Liver (tissue), 9 donors: ENCODE data around the gene ALDH1L1. TPM values are rescaled to one million over a fixed set of nuclear protein-coding genes. Genes with fewer than 3 reads are reported as not detected.

ENCODE experiments used
- DNase-seq: peaks from one replicate; pipeline ENCODE4 v3.0.0-alpha.2; 2017; ENCODE audit warnings: low spot score
- H3K27ac ChIP-seq, 2 donors: one replicate each; pipeline ENCODE4 v1.7.0; 2013; ENCODE audit warnings: inconsistent platforms in 2 of 2, low read length in 2 of 2, control low read depth in 1 of 2, low read depth in 1 of 2, mild to moderate bottlenecking in 1 of 2
- H3K27me3 ChIP-seq, 4 donors: one replicate each; pipeline versions ENCODE4 v1.6.1 to v1.7.0; 2013; ENCODE audit warnings: low read length in 3 of 4, inconsistent platforms in 1 of 4, mild to moderate bottlenecking in 1 of 4, moderate library complexity in 1 of 4; ENCODE audit not compliant: control insufficient read depth in 4 of 4, insufficient read depth in 4 of 4
- H3K36me3 ChIP-seq, 4 donors: one replicate each; pipeline versions ENCODE4 v1.6.1 to v1.7.0; 2013; ENCODE audit warnings: low read length in 3 of 4, mild to moderate bottlenecking in 3 of 4, low read depth in 1 of 4, moderate library complexity in 1 of 4; ENCODE audit not compliant: control insufficient read depth in 4 of 4, insufficient read depth in 3 of 4
- H3K4me1 ChIP-seq, 4 donors: one replicate each; pipeline versions ENCODE4 v1.6.1 to v1.7.0; 2013; ENCODE audit warnings: low read length in 3 of 4, mild to moderate bottlenecking in 3 of 4, moderate library complexity in 1 of 4; ENCODE audit not compliant: control insufficient read depth in 4 of 4, insufficient read depth in 4 of 4
- H3K4me3 ChIP-seq, 3 donors: one replicate each; pipeline versions ENCODE4 v1.6.1 to v1.7.0; 2013; ENCODE audit warnings: low read length in 3 of 3, control low read depth in 1 of 3, low read depth in 1 of 3, mild to moderate bottlenecking in 1 of 3
- H3K9ac ChIP-seq, 2 donors: one replicate each; pipeline ENCODE4 v1.7.0; 2013; ENCODE audit warnings: low read length in 2 of 2, mild to moderate bottlenecking in 2 of 2, moderate library complexity in 2 of 2, control low read depth in 1 of 2, low read depth in 1 of 2
- H3K9me3 ChIP-seq, 4 donors: one replicate each; pipeline versions ENCODE4 v1.6.1 to v1.7.0; 2013; ENCODE audit warnings: low read length in 3 of 4; ENCODE audit not compliant: control insufficient read depth in 4 of 4
- ATF3 ChIP-seq: IDR thresholded peaks from 2 replicates; pipeline ENCODE4 v1.6.1; 2016; ENCODE audit warnings: antibody characterized with exemption
- EGR1 ChIP-seq, 2 donors: IDR thresholded peaks; 2 replicates each; pipeline ENCODE4 v1.6.1; 2016 to 2018; ENCODE audit warnings: antibody characterized with exemption in 2 of 2, low read depth in 2 of 2
- FOXA1 ChIP-seq: IDR thresholded peaks from 2 replicates; pipeline ENCODE4 v1.6.1; 2016; ENCODE audit warnings: antibody characterized with exemption
- FOXA2 ChIP-seq: IDR thresholded peaks from 2 replicates; pipeline ENCODE4 v1.6.1; 2016; ENCODE audit warnings: antibody characterized with exemption
- GABPA ChIP-seq, 2 donors: IDR thresholded peaks in 1 of 2; conservative IDR thresholded peaks in 1 of 2; 2 replicates each; pipeline ENCODE4 v1.6.1; 2016; ENCODE audit warnings: antibody characterized with exemption in 2 of 2, mild to moderate bottlenecking in 1 of 2, moderate library complexity in 1 of 2
- HNF4A ChIP-seq, 2 donors: conservative IDR thresholded peaks; 2 replicates each; pipeline ENCODE4 v1.6.1; 2016; ENCODE audit warnings: antibody characterized with exemption in 2 of 2, mild to moderate bottlenecking in 2 of 2
- HNF4G ChIP-seq: IDR thresholded peaks from 2 replicates; pipeline ENCODE4 v1.6.1; 2016; ENCODE audit warnings: antibody characterized with exemption
- JUND ChIP-seq, 2 donors: IDR thresholded peaks; 2 replicates each; pipeline ENCODE4 v1.6.1; 2016; ENCODE audit warnings: antibody characterized with exemption in 2 of 2
- NR2F2 ChIP-seq: IDR thresholded peaks from 2 replicates; pipeline ENCODE4 v1.6.1; 2016; ENCODE audit warnings: antibody characterized with exemption
- RAD21 ChIP-seq, 2 donors: IDR thresholded peaks; 2 replicates each; pipeline ENCODE4 v1.6.1; 2016; ENCODE audit warnings: antibody characterized with exemption in 2 of 2, mild to moderate bottlenecking in 2 of 2
- RXRA ChIP-seq, 2 donors: IDR thresholded peaks; 2 replicates each; pipeline ENCODE4 v1.6.1; 2017 to 2018; ENCODE audit warnings: antibody characterized with exemption in 2 of 2, mild to moderate bottlenecking in 1 of 2
- SP1 ChIP-seq: IDR thresholded peaks from 2 replicates; pipeline ENCODE4 v1.6.1; 2018; ENCODE audit warnings: antibody characterized with exemption, mild to moderate bottlenecking
- TAF1 ChIP-seq: conservative IDR thresholded peaks from 2 replicates; pipeline ENCODE4 v1.6.1; 2016; ENCODE audit warnings: antibody characterized with exemption, mild to moderate bottlenecking
- YY1 ChIP-seq: IDR thresholded peaks from 2 replicates; pipeline ENCODE4 v1.6.1; 2016; ENCODE audit warnings: antibody characterized with exemption, mild to moderate bottlenecking
- WGBS: extraction: QIAGEN DNeasy Blood & Tissue Kit; methylation state at CpG from one replicate; pipeline ENCODE4 v1.1.7; 2013; 5-methylcytosine and 5-hydroxymethylcytosine counted together
- polyA plus RNA-seq, 2 donors: library from polyadenylated mRNA; stranded (reverse) in 1 of 2; unstranded in 1 of 2; fragments of 200-250 nt in 1 of 2; fragments of >200 nt in 1 of 2; fragmentation: Nextera tagmentation in 1 of 2; extraction: Ambion mirVana in 1 of 2; gene quantifications; one replicate each; pipeline versions ENCODE4 v1.2.1 to v1.2.3, GENCODE V29; 2013 to 2015
- total RNA-seq, 2 donors: library from RNA; depleted of rRNA; stranded (reverse); fragments of >200 nt; gene quantifications; one replicate each; pipeline ENCODE4 v1.2.3, GENCODE V29; 2014
- TF ChIP-seq, protein P1 (sequence below): IDR thresholded peaks from 2 replicates; pipeline ENCODE4 v1.6.1; 2016; ENCODE audit warnings: antibody characterized with exemption
- TF ChIP-seq, protein P2 (sequence below): fragments of 150-350 bp; IDR thresholded peaks from 2 replicates; pipeline ENCODE4 v1.5.1; 2017; ENCODE audit warnings: improper control_type of control experiment, low read depth, low read length; ENCODE audit not compliant: missing input control
- TF ChIP-seq, protein P3 (sequence below): IDR thresholded peaks from 2 replicates; pipeline ENCODE4 v1.6.1; 2016; ENCODE audit warnings: antibody characterized with exemption, mild to moderate bottlenecking
- TF ChIP-seq, protein P4 (sequence below): IDR thresholded peaks from 2 replicates; pipeline ENCODE4 v1.6.1; 2016; ENCODE audit warnings: antibody characterized with exemption
- donor health status: healthy.
- donor health status: healthy.
- donor health status: healthy.
- donor health status: healthy.
- donor health status: healthy.

Gene ALDH1L1
- total and polyA plus RNA-seq, 4 donors, result 46.7 to 234 (median 147) TPM

- Histone ChIP-seq H3K9me3 (no peaks in the 10 kb centered on the region), H3K27me3 (no peaks in the 10 kb centered on the region), H3K27ac (no peak overlapping the region), H3K4me3 (no peak overlapping the region), H3K4me1 (peaks cover 0 to 12% (median 4%) of the 10 kb centered on the region in 4 donors), H3K36me3 (no peaks in the 10 kb centered on the region), H3K9ac (no peak overlapping the region)
- no peak for DNase-seq
- WGBS, result 99% methylated on average over 7 of the region's 7 CpGs
- TF ChIP-seq YY1 (no peak), NR2F2 (no peak), SP1 (no peak), FOXA1 (no peak), RAD21 (IDR thresholded peaks at IDR 0.05) (no peak), TAF1 (no peak), EGR1 (IDR thresholded peaks at IDR 0.05; ENCODE audit: low read depth in 2 of 2) (no peak), FOXA2 (no peak), JUND (IDR thresholded peaks at IDR 0.05) (no peak), RXRA (IDR thresholded peaks at IDR 0.05) (no peak), GABPA (IDR thresholded peaks at IDR 0.05 in 1 of 2, conservative IDR thresholded peaks at IDR 0.05 in 1 of 2) (no peak), HNF4A (conservative IDR thresholded peaks at IDR 0.05) (no peak), ATF3 (no peak), HNF4G (no peak)
- TF ChIP-seq, protein P1, sequence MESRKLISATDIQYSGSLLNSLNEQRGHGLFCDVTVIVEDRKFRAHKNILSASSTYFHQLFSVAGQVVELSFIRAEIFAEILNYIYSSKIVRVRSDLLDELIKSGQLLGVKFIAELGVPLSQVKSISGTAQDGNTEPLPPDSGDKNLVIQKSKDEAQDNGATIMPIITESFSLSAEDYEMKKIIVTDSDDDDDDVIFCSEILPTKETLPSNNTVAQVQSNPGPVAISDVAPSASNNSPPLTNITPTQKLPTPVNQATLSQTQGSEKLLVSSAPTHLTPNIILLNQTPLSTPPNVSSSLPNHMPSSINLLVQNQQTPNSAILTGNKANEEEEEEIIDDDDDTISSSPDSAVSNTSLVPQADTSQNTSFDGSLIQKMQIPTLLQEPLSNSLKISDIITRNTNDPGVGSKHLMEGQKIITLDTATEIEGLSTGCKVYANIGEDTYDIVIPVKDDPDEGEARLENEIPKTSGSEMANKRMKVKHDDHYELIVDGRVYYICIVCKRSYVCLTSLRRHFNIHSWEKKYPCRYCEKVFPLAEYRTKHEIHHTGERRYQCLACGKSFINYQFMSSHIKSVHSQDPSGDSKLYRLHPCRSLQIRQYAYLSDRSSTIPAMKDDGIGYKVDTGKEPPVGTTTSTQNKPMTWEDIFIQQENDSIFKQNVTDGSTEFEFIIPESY, result no peak
- TF ChIP-seq, protein P2, sequence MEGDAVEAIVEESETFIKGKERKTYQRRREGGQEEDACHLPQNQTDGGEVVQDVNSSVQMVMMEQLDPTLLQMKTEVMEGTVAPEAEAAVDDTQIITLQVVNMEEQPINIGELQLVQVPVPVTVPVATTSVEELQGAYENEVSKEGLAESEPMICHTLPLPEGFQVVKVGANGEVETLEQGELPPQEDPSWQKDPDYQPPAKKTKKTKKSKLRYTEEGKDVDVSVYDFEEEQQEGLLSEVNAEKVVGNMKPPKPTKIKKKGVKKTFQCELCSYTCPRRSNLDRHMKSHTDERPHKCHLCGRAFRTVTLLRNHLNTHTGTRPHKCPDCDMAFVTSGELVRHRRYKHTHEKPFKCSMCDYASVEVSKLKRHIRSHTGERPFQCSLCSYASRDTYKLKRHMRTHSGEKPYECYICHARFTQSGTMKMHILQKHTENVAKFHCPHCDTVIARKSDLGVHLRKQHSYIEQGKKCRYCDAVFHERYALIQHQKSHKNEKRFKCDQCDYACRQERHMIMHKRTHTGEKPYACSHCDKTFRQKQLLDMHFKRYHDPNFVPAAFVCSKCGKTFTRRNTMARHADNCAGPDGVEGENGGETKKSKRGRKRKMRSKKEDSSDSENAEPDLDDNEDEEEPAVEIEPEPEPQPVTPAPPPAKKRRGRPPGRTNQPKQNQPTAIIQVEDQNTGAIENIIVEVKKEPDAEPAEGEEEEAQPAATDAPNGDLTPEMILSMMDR, result no peak
- TF ChIP-seq, protein P3, sequence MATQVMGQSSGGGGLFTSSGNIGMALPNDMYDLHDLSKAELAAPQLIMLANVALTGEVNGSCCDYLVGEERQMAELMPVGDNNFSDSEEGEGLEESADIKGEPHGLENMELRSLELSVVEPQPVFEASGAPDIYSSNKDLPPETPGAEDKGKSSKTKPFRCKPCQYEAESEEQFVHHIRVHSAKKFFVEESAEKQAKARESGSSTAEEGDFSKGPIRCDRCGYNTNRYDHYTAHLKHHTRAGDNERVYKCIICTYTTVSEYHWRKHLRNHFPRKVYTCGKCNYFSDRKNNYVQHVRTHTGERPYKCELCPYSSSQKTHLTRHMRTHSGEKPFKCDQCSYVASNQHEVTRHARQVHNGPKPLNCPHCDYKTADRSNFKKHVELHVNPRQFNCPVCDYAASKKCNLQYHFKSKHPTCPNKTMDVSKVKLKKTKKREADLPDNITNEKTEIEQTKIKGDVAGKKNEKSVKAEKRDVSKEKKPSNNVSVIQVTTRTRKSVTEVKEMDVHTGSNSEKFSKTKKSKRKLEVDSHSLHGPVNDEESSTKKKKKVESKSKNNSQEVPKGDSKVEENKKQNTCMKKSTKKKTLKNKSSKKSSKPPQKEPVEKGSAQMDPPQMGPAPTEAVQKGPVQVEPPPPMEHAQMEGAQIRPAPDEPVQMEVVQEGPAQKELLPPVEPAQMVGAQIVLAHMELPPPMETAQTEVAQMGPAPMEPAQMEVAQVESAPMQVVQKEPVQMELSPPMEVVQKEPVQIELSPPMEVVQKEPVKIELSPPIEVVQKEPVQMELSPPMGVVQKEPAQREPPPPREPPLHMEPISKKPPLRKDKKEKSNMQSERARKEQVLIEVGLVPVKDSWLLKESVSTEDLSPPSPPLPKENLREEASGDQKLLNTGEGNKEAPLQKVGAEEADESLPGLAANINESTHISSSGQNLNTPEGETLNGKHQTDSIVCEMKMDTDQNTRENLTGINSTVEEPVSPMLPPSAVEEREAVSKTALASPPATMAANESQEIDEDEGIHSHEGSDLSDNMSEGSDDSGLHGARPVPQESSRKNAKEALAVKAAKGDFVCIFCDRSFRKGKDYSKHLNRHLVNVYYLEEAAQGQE, result no peak
Measured at GRCh38 chr3:126085276-126085675, 95.1 kb downstream of the ALDH1L1 start.

DNA sequence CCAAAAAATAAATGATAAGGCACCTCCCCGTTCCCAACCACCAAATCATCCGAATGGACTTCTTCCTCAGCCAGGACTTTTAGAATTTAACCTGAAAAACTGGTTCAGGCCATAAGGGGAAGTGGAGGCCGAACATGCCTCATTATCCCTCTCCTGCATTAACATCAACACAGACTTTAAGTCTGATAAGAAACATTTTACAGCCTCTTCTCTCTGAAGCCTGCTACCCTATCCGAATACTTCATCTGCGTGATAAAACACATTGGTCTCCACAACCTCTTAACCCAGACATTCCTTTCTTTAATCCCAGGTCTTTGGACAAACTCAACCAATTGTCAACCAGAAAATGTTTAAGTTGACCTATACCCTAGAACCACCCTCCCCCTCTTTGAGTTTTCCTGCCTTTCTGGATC lies 95.6 kb downstream of the ALDH1L1 start:
- DNase-seq, result no peak
- Histone ChIP-seq H3K4me3 (peak overlapping the region in 2 of 3 donors; percentile 67 to 99), H3K27ac (no peak overlapping the region), H3K4me1 (peaks cover 0 to 12% (median 4%) of the 10 kb centered on the region in 4 donors), H3K9ac (peak overlapping the region; percentile 49), H3K9me3 (no peaks in the 10 kb centered on the region), H3K36me3 (no peaks in the 10 kb centered on the region), H3K27me3 (no peaks in the 10 kb centered on the region)
- 71% methylated on average over 5 of the region's 5 CpGs for WGBS
- TF ChIP-seq, protein P3, result no peak
- TF ChIP-seq GABPA (IDR thresholded peaks at IDR 0.05 in 1 of 2, conservative IDR thresholded peaks at IDR 0.05 in 1 of 2), result no peak
- no peak for TF ChIP-seq RXRA (IDR thresholded peaks at IDR 0.05)
- TF ChIP-seq EGR1 (IDR thresholded peaks at IDR 0.05; ENCODE audit: low read depth in 2 of 2), result no peak
- no peak for TF ChIP-seq FOXA2
- TF ChIP-seq YY1, result no peak
- TF ChIP-seq ATF3, result no peak
- TF ChIP-seq, protein P4, sequence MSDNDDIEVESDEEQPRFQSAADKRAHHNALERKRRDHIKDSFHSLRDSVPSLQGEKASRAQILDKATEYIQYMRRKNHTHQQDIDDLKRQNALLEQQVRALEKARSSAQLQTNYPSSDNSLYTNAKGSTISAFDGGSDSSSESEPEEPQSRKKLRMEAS, result no peak
- TF ChIP-seq HNF4A (conservative IDR thresholded peaks at IDR 0.05), result no peak
- TF ChIP-seq, protein P1, result no peak
- TF ChIP-seq NR2F2, result no peak
- no peak for TF ChIP-seq JUND (IDR thresholded peaks at IDR 0.05)
- TF ChIP-seq TAF1, result no peak
